DND-41 (cell line): Measurements from ENCODE around the gene LIX1L.
A peak's percentile ranks its signal among the peaks of the same experiment; 100 is the strongest.

Experiments
- ATAC-seq: fragments of 200-7000 bp; cut with Tn5 transposase; 3 replicates; pipeline ENCODE4 v1.9.1; 2021; ENCODE audit warnings: low read depth; ENCODE audit not compliant: insufficient read depth
- DNase-seq: peaks from one replicate; pipeline ENCODE4 v3.0.0-alpha.2; 2020
- H2AFZ ChIP-seq: 2 replicates; pipeline ENCODE4 v1.6.0; 2012; ENCODE audit warnings: low read depth, low read length
- H3K27ac ChIP-seq: 2 replicates; pipeline ENCODE4 v1.5.1; 2012; ENCODE audit warnings: low read length, inconsistent platforms
- H3K27me3 ChIP-seq: fragments of 200-600 bp; sonication (generic); 2 replicates; pipeline ENCODE4 v1.6.0; 2012; ENCODE audit warnings: low read length, mild to moderate bottlenecking, inconsistent platforms; ENCODE audit not compliant: insufficient read depth, poor library complexity
- H3K36me3 ChIP-seq: 2 replicates; pipeline ENCODE4 v1.5.1; 2012; ENCODE audit warnings: low read length, inconsistent platforms; ENCODE audit not compliant: insufficient read depth
- H3K4me1 ChIP-seq: 2 replicates; pipeline ENCODE4 v1.5.1; 2012; ENCODE audit warnings: mild to moderate bottlenecking, low read length; ENCODE audit not compliant: insufficient read depth
- H3K4me2 ChIP-seq: 2 replicates; pipeline ENCODE4 v1.6.0; 2012; ENCODE audit warnings: mild to moderate bottlenecking, moderate library complexity, low read length, inconsistent platforms; ENCODE audit not compliant: insufficient read depth
- H3K4me3 ChIP-seq, 2 experiments: fragments of 200-600 bp in 1 of 2; shearing (Covaris generic) in 1 of 2; 2 replicates each; pipeline ENCODE4 v1.5.1; 2012 to 2016; ENCODE audit warnings: inconsistent platforms in 2 of 2, low read length in 2 of 2, mild to moderate bottlenecking in 2 of 2, low read depth in 1 of 2, moderate library complexity in 1 of 2
- H3K79me2 ChIP-seq: 2 replicates; pipeline ENCODE4 v1.6.0; 2012; ENCODE audit warnings: low read length, inconsistent platforms; ENCODE audit not compliant: insufficient read depth
- H3K9ac ChIP-seq: 2 replicates; pipeline ENCODE4 v1.6.0; 2012; ENCODE audit warnings: low read depth, mild to moderate bottlenecking, inconsistent platforms, low read length, moderate library complexity
- H3K9me3 ChIP-seq: 2 replicates; pipeline ENCODE4 v1.5.1; 2012; ENCODE audit warnings: low read length, moderate library complexity, mild to moderate bottlenecking, inconsistent platforms; ENCODE audit not compliant: insufficient read depth, severe bottlenecking
- H4K20me1 ChIP-seq: 2 replicates; pipeline ENCODE4 v1.6.0; 2012; ENCODE audit warnings: low read length; ENCODE audit not compliant: insufficient read depth
- CTCF ChIP-seq: IDR thresholded peaks from 2 replicates; pipeline ENCODE4 v1.5.1; 2012; ENCODE audit warnings: borderline replicate concordance, low read length, moderate library complexity, mild to moderate bottlenecking; ENCODE audit not compliant: poor library complexity, severe bottlenecking; ENCODE audit errors: extremely low read depth
- EZH2 ChIP-seq: IDR thresholded peaks from 3 replicates; pipeline ENCODE4 v1.6.1; 2012; ENCODE audit warnings: borderline replicate concordance, low read depth, mild to moderate bottlenecking, moderate library complexity, low read length, inconsistent platforms; ENCODE audit not compliant: severe bottlenecking

The LIX1L gene

GRCh38 chr1:145991735-145992412 is 34.1 kb upstream of the LIX1L start:
- no peak for DNase-seq
- TF ChIP-seq EZH2, result no peak
- TF ChIP-seq CTCF, result no peak
- no peaks in the 10 kb centered on the region for H3K9me3 ChIP-seq
- no peaks in the 10 kb centered on the region for H3K27me3 ChIP-seq
- no peak overlapping the region for H3K27ac ChIP-seq
- no peak overlapping the region for H2AFZ ChIP-seq
- H3K9ac ChIP-seq, result no peak overlapping the region
- H3K4me3 ChIP-seq, result no peak overlapping the region
- no peak for ATAC-seq
- peaks cover 18% of the 10 kb centered on the region for H3K79me2 ChIP-seq
- no peaks in the 10 kb centered on the region for H4K20me1 ChIP-seq
- H3K36me3 ChIP-seq, result peaks cover 18% of the 10 kb centered on the region
- peaks cover 26% of the 10 kb centered on the region for H3K4me1 ChIP-seq
- H3K4me2 ChIP-seq, result no peak overlapping the region

- H4K20me1 ChIP-seq, result no peaks in the 10 kb centered on the region
- DNase-seq, result no peak
- ATAC-seq, result peak; percentile 30; the same call in 1 of the 3 replicates
- H3K4me2 ChIP-seq, result no peak overlapping the region
- peaks cover 18% of the 10 kb centered on the region for H3K36me3 ChIP-seq
- TF ChIP-seq CTCF (no peak), EZH2 (no peak)
- no peak overlapping the region for H3K27ac ChIP-seq
- H3K4me3 ChIP-seq, result no peak overlapping the region
- H2AFZ ChIP-seq, result no peak overlapping the region
- H3K9me3 ChIP-seq, result no peaks in the 10 kb centered on the region
- no peak overlapping the region for H3K9ac ChIP-seq
- H3K27me3 ChIP-seq, result no peaks in the 10 kb centered on the region
- H3K4me1 ChIP-seq, result peaks cover 21% of the 10 kb centered on the region
- peaks cover 4% of the 10 kb centered on the region for H3K79me2 ChIP-seq
These were observed 32.5 kb upstream of the LIX1L start for GRCh38 chr1:145990249-145990855.

GRCh38 chr1:145988773-145989172 is 31.0 kb upstream of the LIX1L start:
- peaks cover 8% of the 10 kb centered on the region for H3K4me1 ChIP-seq
- no peak for DNase-seq
- H3K27ac ChIP-seq, result no peak overlapping the region
- ATAC-seq, result no peak
- no peak overlapping the region for H3K4me3 ChIP-seq
- TF ChIP-seq CTCF (no peak), EZH2 (no peak)
- peaks cover 6% of the 10 kb centered on the region for H3K36me3 ChIP-seq
- no peaks in the 10 kb centered on the region for H4K20me1 ChIP-seq
- no peaks in the 10 kb centered on the region for H3K9me3 ChIP-seq
- no peak overlapping the region for H3K4me2 ChIP-seq
- H3K9ac ChIP-seq, result no peak overlapping the region
- 0 out of 2 replicates have a peak overlapping the region, but pooled peaks have one; percentile 15 for H2AFZ ChIP-seq
- no peaks in the 10 kb centered on the region for H3K27me3 ChIP-seq
- no peaks in the 10 kb centered on the region for H3K79me2 ChIP-seq
